ENCODE measurements around the gene RALGAPA2. TPM values are rescaled to one million over a fixed set of nuclear protein-coding genes. Genes with fewer than 3 reads are reported as not detected.

The RALGAPA2 gene
- polyA plus RNA-seq, 1 of the 3 experiments (the other 2 are of a cell fraction) = 1.0 TPM

- Histone ChIP-seq H3K9me2 (no peaks in the 10 kb centered on the region), H2AFZ (ENCODE audit: low read depth) (no peak overlapping the region), H3K4me2 (no peak overlapping the region), H3K36me3 (replicated peaks in 1 of 2; ENCODE audit: control insufficient read depth in 1 of 2, insufficient read depth in 2 of 2, low read length in 1 of 2) (no peaks in the 10 kb centered on the region), H3K27me3 (ENCODE audit: insufficient read depth) (no peaks in the 10 kb centered on the region; the same call in 1 of the 2 replicates), H3K79me2 (ENCODE audit: insufficient read depth) (no peaks in the 10 kb centered on the region), H4K20me1 (ENCODE audit: insufficient read depth) (no peaks in the 10 kb centered on the region), H3K9ac (no peak overlapping the region), H3F3A (replicated peaks; ENCODE audit: insufficient read depth) (no peaks in the 10 kb centered on the region), H3K4me3 (ENCODE audit: low read depth in 2 of 2, low read length in 1 of 2) (no peak overlapping the region), H3K4me1 (ENCODE audit: control insufficient read depth in 1 of 2, insufficient read depth in 2 of 2, low read depth in 1 of 2, low read length in 1 of 2) (peaks cover 3 to 4% of the 10 kb centered on the region in 2 experiments; a peak in 3 of 4 replicates), H3K9me3 (no peaks in the 10 kb centered on the region), H3K27ac (ENCODE audit: low read depth in 2 of 2, low read length in 1 of 2) (no peak overlapping the region)
- TF ChIP-seq SMC3 (IDR thresholded peaks at IDR 0.05; ENCODE audit: low read depth, low read length) (no peak), YY1 (IDR thresholded peaks at IDR 0.05; ENCODE audit: low read depth) (no peak), TEAD4 (IDR thresholded peaks at IDR 0.05; ENCODE audit: borderline replicate concordance, insufficient read depth) (no peak), EZH2phosphoT487 (IDR thresholded peaks at IDR 0.05; ENCODE audit: borderline replicate concordance, low read depth) (no peak), ELF1 (IDR thresholded peaks at IDR 0.05) (no peak), FOXM1 (IDR thresholded peaks at IDR 0.05; ENCODE audit: low read depth) (no peak), GATA2 (CRISPR knock-in tag; IDR thresholded peaks at IDR 0.05) (no peak), EP300 (IDR thresholded peaks at IDR 0.05; ENCODE audit: borderline replicate concordance in 1 of 2, low read depth in 1 of 2, low read length in 1 of 2) (no peak), USF2 (IDR thresholded peaks at IDR 0.05; ENCODE audit: borderline replicate concordance, low read depth, low read length) (no peak), CHD2 (IDR thresholded peaks at IDR 0.05; ENCODE audit: low read length, partially characterized antibody) (no peak), NRF1 (IDR thresholded peaks at IDR 0.05; ENCODE audit: low read depth, low read length) (no peak), RFX5 (IDR thresholded peaks at IDR 0.05; ENCODE audit: low read length) (no peak), RAD21 (IDR thresholded peaks at IDR 0.05; ENCODE audit: low read length) (no peak), NFIC (IDR thresholded peaks at IDR 0.05; ENCODE audit: borderline replicate concordance) (no peak), REST (IDR thresholded peaks at IDR 0.05; ENCODE audit: low read depth, low read length) (no peak)
- DNase-seq = no peak
- WGBS (ENCODE audit: low lambda C conversion rate) = 79% methylated on average over 6 of the region's 6 CpGs
- ChIA-PET CTCF (interaction anchor here (1.0 kb wide), 1 partner anchor 8 kb away, joined by 3 read pairs; no protein-coding TSS in a partner anchor), POLR2A (no interaction called here)
These were observed 6.2 kb downstream of the RALGAPA2 start for GRCh38 chr20:20706285-20706684.
